ENCODE measurements around the gene TMEM127. TPM values are rescaled to one million over a fixed set of nuclear protein-coding genes. Genes with fewer than 3 reads are reported as not detected.

TMEM127 gene
- total RNA-seq, 2 donors from 2014 or later = 27.0 to 28.3 TPM

DNA sequence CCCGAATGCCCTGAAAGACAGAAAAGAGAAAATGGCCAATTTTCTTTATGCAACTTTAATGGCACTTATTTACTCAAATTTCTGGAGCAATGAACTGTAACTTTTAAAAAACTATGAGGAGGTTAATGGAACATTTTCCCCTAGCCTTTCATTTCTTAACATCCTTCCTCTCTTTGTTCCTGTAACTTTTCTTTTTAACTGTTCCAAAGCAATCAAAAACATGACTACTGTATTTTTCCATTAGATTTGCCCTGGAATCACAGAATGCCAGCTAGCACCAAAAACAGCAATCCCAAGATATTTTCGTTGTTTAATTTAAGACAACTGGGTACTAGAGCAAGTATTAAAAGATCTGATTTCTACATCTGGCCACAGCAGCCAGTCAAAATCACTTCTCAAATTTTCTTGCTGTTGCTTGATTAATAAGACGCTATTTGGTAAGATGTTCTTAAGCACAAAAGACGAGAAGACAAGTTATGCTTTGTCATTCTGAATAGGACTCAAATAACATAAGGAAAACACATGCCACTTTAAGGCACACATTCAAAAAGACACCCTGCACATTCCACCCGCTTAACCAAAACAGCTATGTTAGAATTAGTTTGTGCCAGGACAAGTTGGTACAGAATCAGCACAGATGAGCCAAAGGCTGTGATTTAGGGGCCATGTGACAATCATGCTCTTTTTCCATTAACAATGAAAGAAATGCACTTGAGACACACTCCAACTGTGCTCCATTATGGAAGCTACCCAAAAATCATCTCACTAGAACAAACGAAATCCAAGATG is 60.8 kb downstream of the TMEM127 start:
- Histone ChIP-seq H3K9me3 (ENCODE audit: control insufficient read depth, low read length) (no peaks in the 10 kb centered on the region), H3K4me1 (ENCODE audit: control insufficient read depth, insufficient read depth, low read length) (peaks cover 8% of the 10 kb centered on the region), H3K27me3 (ENCODE audit: control insufficient read depth, insufficient read depth, low read length, poor library complexity, severe bottlenecking) (no peaks in the 10 kb centered on the region), H3K4me3 (ENCODE audit: low read length) (peak overlapping the region; percentile 98), H3K9ac (ENCODE audit: extremely low read depth, low read length, poor library complexity, severe bottlenecking) (no peak overlapping the region), H3K27ac (ENCODE audit: low read depth, low read length) (no peak overlapping the region), H3K36me3 (ENCODE audit: control insufficient read depth, insufficient read depth, low read length) (peaks cover 5% of the 10 kb centered on the region)
- no peak overlapping the region for H3K27ac Mint-ChIP-seq
- peaks cover 43% of the 10 kb centered on the region for H3K4me1 Mint-ChIP-seq
- TF ChIP-seq CTCF (conservative IDR thresholded peaks at IDR 0.05) = no peak
- H3K27me3 Mint-ChIP-seq (ENCODE audit: insufficient read depth) = no peaks in the 10 kb centered on the region
- no peak for DNase-seq
- no peaks in the 10 kb centered on the region for H3K9me3 Mint-ChIP-seq
- peak overlapping the region; percentile 89 for H3K4me3 Mint-ChIP-seq
- 85 to 100% methylated on average over 2 to 6 of the region's 6 CpGs for WGBS, 2 experiments (ENCODE audit: insufficient coverage in 1 of 2, insufficient read length in 1 of 2)
- H3K36me3 Mint-ChIP-seq (ENCODE audit: low read depth) = peaks cover 14% of the 10 kb centered on the region

DNA sequence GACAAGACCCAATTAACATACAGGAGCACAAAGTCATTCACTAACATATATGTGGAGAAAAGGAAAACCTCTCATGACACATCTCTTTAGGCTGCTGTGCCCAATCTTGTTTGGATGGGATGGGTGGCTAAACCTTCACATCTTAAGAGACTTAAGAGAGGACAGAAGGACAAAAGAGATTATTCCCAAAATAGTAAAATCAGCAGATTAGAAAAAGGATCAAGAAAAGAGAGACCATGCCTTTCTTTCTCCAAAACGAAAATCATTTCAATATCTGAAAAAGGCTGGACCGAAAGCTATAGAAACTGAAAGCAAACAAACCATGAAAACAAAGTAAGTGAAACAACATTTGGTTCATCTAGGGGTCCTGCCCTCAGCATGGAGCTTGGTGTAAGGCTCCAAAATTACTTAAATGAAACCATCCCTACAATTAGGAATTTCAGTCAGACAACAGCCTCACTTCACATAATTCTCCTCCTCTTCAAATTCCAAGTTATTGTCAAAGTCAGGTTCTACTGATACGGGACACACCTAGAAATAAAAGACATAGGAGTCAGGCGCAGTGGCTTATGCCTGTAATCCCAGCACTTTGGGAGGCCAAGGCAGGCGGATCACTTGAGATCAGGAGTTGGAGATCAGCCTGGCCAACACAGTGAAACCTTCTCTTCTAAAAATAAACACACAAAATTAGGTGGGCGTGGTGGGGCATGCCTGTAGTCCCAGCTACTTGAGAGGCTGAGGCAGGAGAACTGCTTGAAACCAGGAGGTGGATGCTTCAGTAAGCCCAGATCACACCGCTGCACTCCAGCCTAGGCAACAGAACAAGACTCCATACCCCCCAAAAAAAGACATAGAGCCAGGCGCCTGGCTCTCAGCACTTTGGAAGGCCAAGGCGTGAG is 62.4 kb downstream of the TMEM127 start:
- 91 to 95% methylated on average over 5 to 9 of the region's 9 CpGs for WGBS, 2 experiments (ENCODE audit: insufficient coverage in 1 of 2, insufficient read length in 1 of 2)
- Histone ChIP-seq H3K27ac (ENCODE audit: low read depth, low read length) (no peak overlapping the region), H3K9ac (ENCODE audit: extremely low read depth, low read length, poor library complexity, severe bottlenecking) (no peak overlapping the region), H3K4me1 (ENCODE audit: control insufficient read depth, insufficient read depth, low read length) (peaks cover 8% of the 10 kb centered on the region), H3K36me3 (ENCODE audit: control insufficient read depth, insufficient read depth, low read length) (peaks cover 17% of the 10 kb centered on the region), H3K27me3 (ENCODE audit: control insufficient read depth, insufficient read depth, low read length, poor library complexity, severe bottlenecking) (no peaks in the 10 kb centered on the region), H3K9me3 (ENCODE audit: control insufficient read depth, low read length) (no peaks in the 10 kb centered on the region), H3K4me3 (ENCODE audit: low read length) (no peak overlapping the region)
- Mint-ChIP-seq H3K4me3 (no peak overlapping the region), H3K4me1 (peaks cover 43% of the 10 kb centered on the region), H3K9me3 (no peaks in the 10 kb centered on the region), H3K27ac (peak overlapping the region; percentile 6), H3K27me3 (ENCODE audit: insufficient read depth) (no peaks in the 10 kb centered on the region), H3K36me3 (ENCODE audit: low read depth) (peaks cover 14% of the 10 kb centered on the region)
- no peak for TF ChIP-seq CTCF (conservative IDR thresholded peaks at IDR 0.05)
- no peak for DNase-seq

- Histone ChIP-seq H3K36me3 (ENCODE audit: control insufficient read depth, insufficient read depth, low read length) (peaks cover 21% of the 10 kb centered on the region), H3K9ac (ENCODE audit: extremely low read depth, low read length, poor library complexity, severe bottlenecking) (no peak overlapping the region), H3K4me1 (ENCODE audit: control insufficient read depth, insufficient read depth, low read length) (peaks cover 8% of the 10 kb centered on the region), H3K4me3 (ENCODE audit: low read length) (no peak overlapping the region), H3K27me3 (ENCODE audit: control insufficient read depth, insufficient read depth, low read length, poor library complexity, severe bottlenecking) (no peaks in the 10 kb centered on the region), H3K9me3 (ENCODE audit: control insufficient read depth, low read length) (no peaks in the 10 kb centered on the region), H3K27ac (ENCODE audit: low read depth, low read length) (no peak overlapping the region)
- WGBS, 2 experiments (ENCODE audit: insufficient coverage in 1 of 2, insufficient read length in 1 of 2) = 71 to 93% methylated on average over 2 to 3 of the region's 4 CpGs
- no peak for DNase-seq
- Mint-ChIP-seq H3K36me3 (ENCODE audit: low read depth) (peaks cover 14% of the 10 kb centered on the region), H3K9me3 (no peaks in the 10 kb centered on the region), H3K4me1 (peaks cover 41% of the 10 kb centered on the region), H3K4me3 (no peak overlapping the region), H3K27me3 (ENCODE audit: insufficient read depth) (no peaks in the 10 kb centered on the region), H3K27ac (peak overlapping the region; percentile 6)
- no peak for TF ChIP-seq CTCF (conservative IDR thresholded peaks at IDR 0.05)
Measured at GRCh38 chr2:96202152-96202854, 63.5 kb downstream of the TMEM127 start.

All from endodermal cell (in vitro differentiated cells).